T-helper 2 cell treated with Interferon-gamma antibody and Interleukin-4, amounts not matched to agents 100 ng/mL and 5 ng/mL, for 36 hours (primary cell): ENCODE results near the gene FGD2. TPM values are rescaled to one million over a fixed set of nuclear protein-coding genes. Genes with fewer than 3 reads are reported as not detected.
"Not testable (repeated sequence)": the region's sequence is repeated elsewhere in the genome, so short reads cannot be mapped to it uniquely, and the experiment has no call there.

Source experiments
- intact Hi-C: fragments of 100-400 bp; cut with micrococcal nuclease; formaldehyde crosslinking; loops from one replicate; pipeline ENCODE4 v1.15.1; 2023
- total RNA-seq: library from RNA; stranded (reverse); gene quantifications from 2 replicates; pipeline ENCODE4 v1.2.3, GENCODE V29; 2022

FGD2 gene
- total RNA-seq, 1 donor from 2014 or later, result 2.6 TPM

GRCh38 chr6:36985808-36986703 lies 19.4 kb upstream of the FGD2 start, which contains the start of gene MTCH1:
TSS of gene MTCH1 (minus strand) at chr6:36986196. CDS start at chr6:36986173, 23 bp downstream.
- intact Hi-C loops, result loop anchor here (1.0 to 5.0 kb wide), 4 partner anchors 32 to 439 kb away; partner anchors contain the start of genes C6orf89 and STK38

GRCh38 chr6:36986704-36987047 lies 18.8 kb upstream of the FGD2 start:
- intact Hi-C loops, result loop anchor here (1.0 to 5.0 kb wide), 4 partner anchors 32 to 439 kb away; partner anchors contain the start of genes C6orf89 and STK38

GRCh38 chr6:36989264-36989663 lies 16.2 kb upstream of the FGD2 start:
- intact Hi-C loops, result loop anchor here (5.0 kb wide), 1 partner anchor 442 kb away; the partner anchor contains the start of gene STK38

GRCh38 chr6:36990401-36990800 lies 15.1 kb upstream of the FGD2 start:
- intact Hi-C loops, result not testable (repeated sequence)

- intact Hi-C loops, result no loop called here
These were observed 7.4 kb upstream of the FGD2 start for GRCh38 chr6:36997811-36998722.

GRCh38 chr6:36998723-36999038 lies 6.8 kb upstream of the FGD2 start:
- intact Hi-C loops, result no loop called here

GRCh38 chr6:36999061-36999750 lies 6.2 kb upstream of the FGD2 start:
- intact Hi-C loops, result no loop called here

- intact Hi-C loops, result no loop called here
These were observed 5.7 kb upstream of the FGD2 start for GRCh38 chr6:36999751-37000125.

- intact Hi-C loops, result no loop called here
These were observed 1.1 kb upstream of the FGD2 start for GRCh38 chr6:37004044-37004980.

- intact Hi-C loops, result no loop called here
These were observed 542 bp downstream of the FGD2 start for GRCh38 chr6:37005827-37006567.

GRCh38 chr6:37006793-37007339 lies 1.4 kb downstream of the FGD2 start:
- intact Hi-C loops, result no loop called here

GRCh38 chr6:37007340-37008043 lies 2.0 kb downstream of the FGD2 start:
- intact Hi-C loops, result no loop called here

- intact Hi-C loops, result no loop called here
These were observed 3.3 kb downstream of the FGD2 start for GRCh38 chr6:37008484-37009465.

- intact Hi-C loops, result no loop called here
These were observed 5.0 kb downstream of the FGD2 start for GRCh38 chr6:37010402-37010892.

GRCh38 chr6:37011656-37012378 lies 6.4 kb downstream of the FGD2 start:
- intact Hi-C loops, result no loop called here
